ENCODE data around the gene EPS8L3. TPM values are rescaled to one million over a fixed set of nuclear protein-coding genes. Genes with fewer than 3 reads are reported as not detected.
"Not testable (repeated sequence)": the region's sequence is repeated elsewhere in the genome, so short reads cannot be mapped to it uniquely, and the experiment has no call there.

EPS8L3 gene
- total RNA-seq, 2 donors from 2014 or later = 1.1 TPM; not detected in 1

DNA sequence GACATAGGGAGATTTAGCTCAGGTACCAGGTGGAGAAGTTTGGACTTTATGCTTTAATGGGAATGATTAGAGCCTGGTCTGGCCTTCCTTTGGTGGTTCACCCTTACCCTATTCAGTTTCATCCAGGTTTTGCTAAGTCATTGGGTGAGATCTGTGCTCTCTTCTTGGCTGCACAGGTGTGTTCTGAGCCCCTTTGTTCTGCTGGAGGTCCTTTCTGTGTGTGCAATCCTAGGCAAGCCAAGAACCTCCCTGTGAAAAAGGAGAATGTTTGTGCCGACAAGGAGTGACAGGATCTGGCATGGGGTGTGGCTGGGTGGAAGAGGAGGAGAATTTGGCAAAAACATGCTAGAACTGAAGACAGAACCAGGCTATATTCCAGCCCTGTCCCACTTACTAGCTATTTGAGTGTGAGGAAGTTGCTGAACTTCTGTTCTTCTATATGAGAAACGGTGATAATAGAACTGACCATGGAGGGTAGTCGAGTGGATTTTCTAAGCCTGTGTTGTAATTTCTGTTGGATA is 47.1 kb downstream of the EPS8L3 start:
- DNase-seq (ENCODE audit: low spot score) (no peak), ATAC-seq (ENCODE audit: insufficient number of reproducible peaks, low FRiP score, low read depth) (no peak)
- Histone ChIP-seq H3K36me3 (no peaks in the 10 kb centered on the region), H3K27me3 (replicated peaks; ENCODE audit: insufficient read depth) (no peaks in the 10 kb centered on the region), H3K9me3 (no peaks in the 10 kb centered on the region), H3K4me1 (ENCODE audit: control insufficient read depth in 1 of 2, low read depth in 2 of 2) (no peaks in the 10 kb centered on the region), H3K27ac (no peak overlapping the region), H3K4me3 (no peak overlapping the region)
- TF ChIP-seq, protein P1, sequence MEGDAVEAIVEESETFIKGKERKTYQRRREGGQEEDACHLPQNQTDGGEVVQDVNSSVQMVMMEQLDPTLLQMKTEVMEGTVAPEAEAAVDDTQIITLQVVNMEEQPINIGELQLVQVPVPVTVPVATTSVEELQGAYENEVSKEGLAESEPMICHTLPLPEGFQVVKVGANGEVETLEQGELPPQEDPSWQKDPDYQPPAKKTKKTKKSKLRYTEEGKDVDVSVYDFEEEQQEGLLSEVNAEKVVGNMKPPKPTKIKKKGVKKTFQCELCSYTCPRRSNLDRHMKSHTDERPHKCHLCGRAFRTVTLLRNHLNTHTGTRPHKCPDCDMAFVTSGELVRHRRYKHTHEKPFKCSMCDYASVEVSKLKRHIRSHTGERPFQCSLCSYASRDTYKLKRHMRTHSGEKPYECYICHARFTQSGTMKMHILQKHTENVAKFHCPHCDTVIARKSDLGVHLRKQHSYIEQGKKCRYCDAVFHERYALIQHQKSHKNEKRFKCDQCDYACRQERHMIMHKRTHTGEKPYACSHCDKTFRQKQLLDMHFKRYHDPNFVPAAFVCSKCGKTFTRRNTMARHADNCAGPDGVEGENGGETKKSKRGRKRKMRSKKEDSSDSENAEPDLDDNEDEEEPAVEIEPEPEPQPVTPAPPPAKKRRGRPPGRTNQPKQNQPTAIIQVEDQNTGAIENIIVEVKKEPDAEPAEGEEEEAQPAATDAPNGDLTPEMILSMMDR (IDR thresholded peaks at IDR 0.05) = no peak

DNA sequence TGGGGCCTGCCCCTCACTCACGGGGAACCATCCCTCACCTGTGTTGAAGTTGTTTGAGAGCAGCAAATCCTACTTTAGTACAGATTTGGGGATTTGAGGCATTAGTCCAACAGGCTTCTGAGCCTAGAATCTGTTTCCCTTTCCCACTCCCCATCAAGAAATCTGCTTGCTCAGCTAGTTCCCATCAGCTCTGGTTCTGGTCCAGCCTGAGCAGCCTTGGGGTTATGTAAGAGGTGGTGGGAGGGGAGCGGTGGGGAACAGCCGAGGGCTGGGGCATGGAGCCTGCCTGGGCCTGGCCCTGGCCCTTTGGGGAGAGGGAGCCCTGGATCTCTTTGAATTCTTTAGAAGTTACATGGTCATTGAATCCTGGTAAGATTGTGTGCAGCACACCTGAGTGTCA is 47.6 kb downstream of the EPS8L3 start:
- no peak for DNase-seq (ENCODE audit: low spot score)
- H3K36me3 ChIP-seq = no peaks in the 10 kb centered on the region
- no peaks in the 10 kb centered on the region for H3K27me3 ChIP-seq (replicated peaks; ENCODE audit: insufficient read depth)
- no peak overlapping the region for H3K27ac ChIP-seq
- H3K4me1 ChIP-seq (ENCODE audit: control insufficient read depth in 1 of 2, low read depth in 2 of 2) = no peaks in the 10 kb centered on the region
- ATAC-seq (ENCODE audit: insufficient number of reproducible peaks, low FRiP score, low read depth) = no peak
- TF ChIP-seq, protein P1 (IDR thresholded peaks at IDR 0.05) = no peak
- no peaks in the 10 kb centered on the region for H3K9me3 ChIP-seq
- no peak overlapping the region for H3K4me3 ChIP-seq

GRCh38 chr1:109714661-109715372 is 48.9 kb downstream of the EPS8L3 start:
- no peak overlapping the region for H3K4me3 ChIP-seq
- no peak overlapping the region for H3K27ac ChIP-seq
- ATAC-seq (ENCODE audit: insufficient number of reproducible peaks, low FRiP score, low read depth) = no peak
- no peaks in the 10 kb centered on the region for H3K27me3 ChIP-seq (replicated peaks; ENCODE audit: insufficient read depth)
- TF ChIP-seq, protein P1 (IDR thresholded peaks at IDR 0.05) = no peak
- H3K9me3 ChIP-seq = no peaks in the 10 kb centered on the region
- DNase-seq (ENCODE audit: low spot score) = no peak
- no peaks in the 10 kb centered on the region for H3K4me1 ChIP-seq (ENCODE audit: control insufficient read depth in 1 of 2, low read depth in 2 of 2)
- no peaks in the 10 kb centered on the region for H3K36me3 ChIP-seq

DNA sequence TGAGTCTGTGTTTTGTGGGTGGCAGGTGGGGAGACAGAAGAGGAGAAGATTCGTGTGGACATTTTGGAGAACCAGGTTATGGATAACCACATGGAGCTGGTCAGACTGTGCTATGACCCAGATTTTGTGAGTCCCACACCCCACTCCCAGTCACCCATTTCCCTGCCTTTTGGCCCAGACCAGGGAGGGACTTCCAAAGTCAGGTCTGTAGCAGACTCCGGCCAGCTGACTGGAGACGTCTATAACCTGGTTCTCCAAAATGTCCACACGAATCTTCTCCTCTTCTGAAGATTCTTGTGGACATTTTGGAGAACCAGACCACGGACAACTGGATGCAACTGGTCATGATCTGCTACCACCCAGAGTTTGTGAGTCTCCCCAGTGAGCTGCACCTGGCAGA is 50.1 kb downstream of the EPS8L3 start:
- Histone ChIP-seq H3K27ac (no peak overlapping the region), H3K4me1 (ENCODE audit: control insufficient read depth in 1 of 2, low read depth in 2 of 2) (no peaks in the 10 kb centered on the region), H3K4me3 (no peak overlapping the region), H3K9me3 (no peaks in the 10 kb centered on the region), H3K36me3 (no peaks in the 10 kb centered on the region), H3K27me3 (replicated peaks; ENCODE audit: insufficient read depth) (no peaks in the 10 kb centered on the region)
- DNase-seq (ENCODE audit: low spot score) (no peak), ATAC-seq (ENCODE audit: insufficient number of reproducible peaks, low FRiP score, low read depth) (no peak)
- TF ChIP-seq, protein P1 (IDR thresholded peaks at IDR 0.05) = no peak

DNA sequence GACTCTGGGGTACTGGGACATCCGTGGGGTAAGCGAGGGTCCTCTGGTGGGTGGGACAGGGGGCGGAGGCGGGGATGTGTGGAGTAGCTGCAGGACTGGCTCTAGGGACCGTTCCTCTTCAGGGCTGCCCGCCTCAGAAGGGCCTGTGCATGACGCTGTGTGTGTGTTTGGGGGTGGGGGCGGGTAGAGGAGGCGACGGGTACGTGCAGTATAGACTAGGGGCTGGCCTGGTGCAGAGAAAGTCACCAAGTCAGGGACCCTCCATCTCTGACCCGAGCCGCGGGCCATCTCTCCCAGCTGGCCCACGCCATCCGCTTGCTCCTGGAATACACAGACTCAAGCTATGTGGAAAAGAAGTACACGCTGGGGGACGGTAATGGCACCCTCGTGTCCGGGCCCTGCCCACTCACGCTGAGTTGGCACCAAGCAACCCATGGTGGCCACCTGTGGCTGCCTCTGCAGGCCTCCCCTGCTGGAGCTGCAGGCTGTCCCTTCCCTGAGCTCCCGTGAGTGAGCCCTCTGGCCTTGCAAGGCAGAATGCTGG is 51.3 kb downstream of the EPS8L3 start:
- H3K9me3 ChIP-seq = no peaks in the 10 kb centered on the region
- DNase-seq (ENCODE audit: low spot score) = no peak

GRCh38 chr1:109711593-109712320 is 52.0 kb downstream of the EPS8L3 start, which contains the start of gene GSTM5:
TSS of gene GSTM5 (plus strand) at chr1:109712251. CDS start at chr1:109712313, 62 bp downstream.
- H3K9me3 ChIP-seq; H3K27ac ChIP-seq; H3K36me3 ChIP-seq; ATAC-seq (ENCODE audit: insufficient number of reproducible peaks, low FRiP score, low read depth); DNase-seq (ENCODE audit: low spot score); H3K27me3 ChIP-seq (replicated peaks; ENCODE audit: insufficient read depth); H3K4me1 ChIP-seq (ENCODE audit: control insufficient read depth in 1 of 2, low read depth in 2 of 2): not testable (repeated sequence)
- peak within 1 kb of the TSS; percentile 46 for H3K4me3 ChIP-seq

More for the DNA sequence above, 51.3 kb downstream of the EPS8L3 start:
- Histone ChIP-seq H3K36me3 (no peaks in the 10 kb centered on the region), H3K27ac (no peak overlapping the region), H3K27me3 (replicated peaks; ENCODE audit: insufficient read depth) (no peaks in the 10 kb centered on the region), H3K4me1 (ENCODE audit: control insufficient read depth in 1 of 2, low read depth in 2 of 2) (no peaks in the 10 kb centered on the region), H3K4me3 (peak overlapping the region; percentile 46)
- ATAC-seq (ENCODE audit: insufficient number of reproducible peaks, low FRiP score, low read depth) = no peak
- TF ChIP-seq, protein P1 (IDR thresholded peaks at IDR 0.05) = no peak

DNA sequence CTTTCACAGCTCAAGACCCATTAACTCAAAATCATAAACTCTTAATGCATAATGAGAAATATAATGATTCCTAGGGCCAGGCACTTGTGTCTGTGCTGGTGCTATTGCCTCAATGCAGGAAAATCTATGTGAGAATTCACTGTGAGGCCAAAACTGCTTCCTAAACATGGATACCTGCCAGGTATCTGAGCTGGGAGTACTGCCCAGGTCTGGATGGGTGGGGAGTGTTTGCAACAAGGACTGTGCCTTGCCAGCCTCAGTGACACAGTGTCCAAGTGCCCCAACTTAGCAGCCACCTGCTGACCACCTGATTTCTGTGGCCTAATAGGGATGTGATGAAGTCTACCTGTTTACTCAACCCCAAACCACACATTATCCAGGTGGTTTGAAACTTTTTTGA is 53.9 kb downstream of the EPS8L3 start:
- H3K36me3 ChIP-seq; ATAC-seq (ENCODE audit: insufficient number of reproducible peaks, low FRiP score, low read depth); H3K4me3 ChIP-seq; H3K27ac ChIP-seq; H3K27me3 ChIP-seq (replicated peaks; ENCODE audit: insufficient read depth); DNase-seq (ENCODE audit: low spot score); H3K9me3 ChIP-seq; H3K4me1 ChIP-seq (ENCODE audit: control insufficient read depth in 1 of 2, low read depth in 2 of 2): not testable (repeated sequence)

Measured in thoracic aorta (tissue), 2 donors.